Stomach (tissue), 9 donors: ENCODE measurements around the gene SLC26A2. TPM values are rescaled to one million over a fixed set of nuclear protein-coding genes. Genes with fewer than 3 reads are reported as not detected.

Source experiments
- DNase-seq, 2 donors: peaks; one replicate each; pipeline versions ENCODE4 v3.0.0 to v3.0.0-alpha.2; 2013 to 2019
- H3K27ac ChIP-seq, 5 donors: fragments of 200-600 bp in 4 of 5; sonication (generic) in 4 of 5; one replicate each; pipeline ENCODE4 v1.5.1; 2013 to 2019; ENCODE audit warnings: mild to moderate bottlenecking in 1 of 5, moderate library complexity in 1 of 5
- H3K27me3 ChIP-seq, 3 donors: fragments of 200-600 bp; sonication (generic); one replicate each; pipeline ENCODE4 v1.5.1; 2017 to 2019; ENCODE audit warnings: mixed run types in 1 of 3
- H3K36me3 ChIP-seq, 4 donors: fragments of 200-600 bp; sonication (generic); 1 replicate in 3 of 4; 2 replicates in 1 of 4; pipeline ENCODE4 v1.5.1; 2016 to 2019
- H3K4me1 ChIP-seq, 4 donors: fragments of 200-600 bp; sonication (generic); one replicate each; pipeline ENCODE4 v1.5.1; 2016 to 2019
- H3K4me3 ChIP-seq, 4 donors: fragments of 200-600 bp; sonication (generic) in 3 of 4; one replicate each; pipeline ENCODE4 v1.5.1; 2016 to 2019; ENCODE audit warnings: mild to moderate bottlenecking in 1 of 4
- H3K9me3 ChIP-seq, 4 donors: fragments of 200-600 bp; sonication (generic); one replicate each; pipeline ENCODE4 v1.5.1; 2016 to 2019
- CTCF ChIP-seq, 7 experiments: fragments of 450-650 bp in 4 of 7; fragments of 200-600 bp in 3 of 7; sonication (generic) in 3 of 7; IDR thresholded peaks; one replicate each; pipeline ENCODE4 v1.5.1; 2016 to 2019; ENCODE audit warnings: antibody characterized with exemption in 7 of 7, control low read depth in 2 of 7, mild to moderate bottlenecking in 1 of 7
- EP300 ChIP-seq: sonication (generic); formaldehyde crosslinking; IDR thresholded peaks from one replicate; pipeline ENCODE4 v1.6.1; 2017; ENCODE audit warnings: antibody characterized with exemption
- POLR2A ChIP-seq, 4 donors: fragments of 450-650 bp; IDR thresholded peaks; one replicate each; pipeline ENCODE4 v1.6.1; 2016; ENCODE audit warnings: antibody characterized with exemption in 4 of 4, control low read depth in 2 of 4, mild to moderate bottlenecking in 1 of 4, moderate library complexity in 1 of 4
- POLR2AphosphoS5 ChIP-seq, 3 donors: sonication (generic); formaldehyde crosslinking; IDR thresholded peaks; one replicate each; pipeline ENCODE4 v1.6.1; 2016; ENCODE audit warnings: antibody characterized with exemption in 3 of 3
- WGBS, 5 donors: extraction: QIAGEN DNeasy Blood & Tissue Kit in 3 of 5; methylation state at CpG; one replicate each; pipeline versions ENCODE4 v1.1.5 to v1.1.7; 2013 to 2018; 5-methylcytosine and 5-hydroxymethylcytosine counted together
- intact Hi-C: fragments of 100-400 bp; cut with DNase I; formaldehyde crosslinking; loops from one replicate; pipeline ENCODE4 v1.15.1; 2023; ENCODE audit warnings: low total_unique reads
- polyA plus RNA-seq, 3 donors: library from polyadenylated mRNA; stranded (reverse); fragments of 200-250 nt; gene quantifications; one replicate each; pipeline ENCODE4 v1.2.3, GENCODE V29; 2013
- total RNA-seq, 5 donors: library from RNA; depleted of rRNA; stranded (reverse); fragments of >200 nt; gene quantifications; one replicate each; pipeline versions ENCODE4 v1.1.0 to v1.2.3, GENCODE V29; 2014 to 2016
- donor health status: healthy with polysubstance abuse.
- donor health status: Bipolar disorder and iron deficiency.
- donor health status: healthy.

The SLC26A2 gene
- total and polyA plus RNA-seq, 8 donors: 0.81 to 135 (median 7.5) TPM

GRCh38 chr5:149999359-149999758, 38.8 kb downstream of the SLC26A2 start:
- TF ChIP-seq CTCF (IDR thresholded peaks at IDR 0.05): no peak
- no peak for DNase-seq
- H3K4me1 ChIP-seq: peaks cover 25 to 48% (median 37%) of the 10 kb centered on the region in 4 donors
- no peaks in the 10 kb centered on the region for H3K9me3 ChIP-seq
- peak overlapping the region in 4 of 5 donors; percentile 88 to 96 (median 94) for H3K27ac ChIP-seq
- intact Hi-C loops: loop anchor here (10.0 kb wide), 1 partner anchor 365 kb away; no protein-coding TSS in a partner anchor
- H3K4me3 ChIP-seq: peak overlapping the region; percentile 59 to 99 (median 94)
- peaks cover 0 to 26% (median 22%) of the 10 kb centered on the region in 4 donors for H3K36me3 ChIP-seq
- H3K27me3 ChIP-seq: no peaks in the 10 kb centered on the region
- 74 to 84% (median 80%) methylated on average over 3 of the region's 3 CpGs for WGBS, 5 donors

- TF ChIP-seq CTCF (IDR thresholded peaks at IDR 0.05): no peak
- peak overlapping the region; percentile 76 to 96 (median 93) for H3K27ac ChIP-seq
- H3K27me3 ChIP-seq: no peaks in the 10 kb centered on the region
- H3K36me3 ChIP-seq: peaks cover 0 to 29% (median 23%) of the 10 kb centered on the region in 4 donors
- peaks cover 25 to 48% (median 37%) of the 10 kb centered on the region in 4 donors for H3K4me1 ChIP-seq
- intact Hi-C loops: loop anchor here (10.0 kb wide), 1 partner anchor 365 kb away; no protein-coding TSS in a partner anchor
- H3K4me3 ChIP-seq: peak overlapping the region; percentile 59 to 99 (median 94)
- 13 to 19% (median 18%) methylated on average over 7 of the region's 7 CpGs for WGBS, 5 donors
- H3K9me3 ChIP-seq: no peaks in the 10 kb centered on the region
- DNase-seq: no peak
Measured at GRCh38 chr5:149999866-150000255, 39.3 kb downstream of the SLC26A2 start.

GRCh38 chr5:150000256-150000989, 39.9 kb downstream of the SLC26A2 start, which contains the start of the genes HMGXB3 and TIGD6:
Gene HMGXB3, plus strand, starts transcription at chr5:150000739. Its CDS starts 4,114 bp downstream, at chr5:150004853.
Gene TIGD6, minus strand, starts transcription at chr5:150000654. Its CDS starts 4,306 bp downstream, at chr5:149996348.
- peak; percentile 93 to 98 for DNase-seq
- H3K4me3 ChIP-seq: peak within 1 kb of the TSS; percentile 59 to 99 (median 94)
- TF ChIP-seq POLR2A (IDR thresholded peaks at IDR 0.05) (peak in 1 of 4 donors; percentile 20), POLR2AphosphoS5 (IDR thresholded peaks at IDR 0.05) (peak; percentile 88 to 98 (median 94)), CTCF (IDR thresholded peaks at IDR 0.05) (no peak), EP300 (no peak)
- no peaks in the 10 kb centered on the region for H3K27me3 ChIP-seq
- H3K36me3 ChIP-seq: peaks cover 0 to 29% (median 23%) of the 10 kb centered on the region in 4 donors
- peaks cover 25 to 48% (median 37%) of the 10 kb centered on the region in 4 donors for H3K4me1 ChIP-seq
- WGBS, 5 donors: 0 to 1% (median 0%) methylated on average over 23 to 71 of the region's 72 CpGs
- H3K27ac ChIP-seq: peak within 1 kb of the TSS; percentile 76 to 96 (median 93)
- intact Hi-C loops: no loop called here
- H3K9me3 ChIP-seq: no peaks in the 10 kb centered on the region

- H3K4me1 ChIP-seq: peaks cover 25 to 48% (median 37%) of the 10 kb centered on the region in 4 donors
- H3K9me3 ChIP-seq: no peaks in the 10 kb centered on the region
- H3K36me3 ChIP-seq: peaks cover 7 to 29% (median 23%) of the 10 kb centered on the region in 4 donors
- peak; percentile 50 to 74 for DNase-seq
- peak overlapping the region; percentile 76 to 96 (median 93) for H3K27ac ChIP-seq
- H3K4me3 ChIP-seq: peak overlapping the region; percentile 59 to 99 (median 94)
- H3K27me3 ChIP-seq: no peaks in the 10 kb centered on the region
- 0 to 1% (median 0%) methylated on average over 19 to 44 of the region's 44 CpGs for WGBS, 5 donors
- intact Hi-C loops: no loop called here
- TF ChIP-seq POLR2A (IDR thresholded peaks at IDR 0.05) (no peak), POLR2AphosphoS5 (IDR thresholded peaks at IDR 0.05) (no peak), CTCF (IDR thresholded peaks at IDR 0.05) (no peak), EP300 (no peak)
Measured at GRCh38 chr5:150000990-150001659, 40.6 kb downstream of the SLC26A2 start.
